ENCODE measurements around the gene CRHR1.

Gene CRHR1

GRCh38 chr17:45843722-45844121, 59.6 kb downstream of the CRHR1 start:
- no peak for DNase-seq (ENCODE audit: extremely low read depth, insufficient read length)
- Histone ChIP-seq H3K36me3 (ENCODE audit: control insufficient read depth, insufficient read depth, low read length) (no peaks in the 10 kb centered on the region), H3K4me3 (replicated peaks; ENCODE audit: low read depth, low read length) (no peak overlapping the region), H3K27me3 (replicated peaks; ENCODE audit: control insufficient read depth, insufficient read depth, low read length) (no peaks in the 10 kb centered on the region)
- no peak for TF ChIP-seq CTCF (IDR thresholded peaks at IDR 0.05; ENCODE audit: insufficient read depth, low read length, poor library complexity, severe bottlenecking)

GRCh38 chr17:45844695-45845375, 60.7 kb downstream of the CRHR1 start, which contains the start of gene SPPL2C:
Gene SPPL2C (plus strand): TSS chr17:45844881. CDS start chr17:45844907, 26 bp downstream.
- no peak for TF ChIP-seq CTCF (IDR thresholded peaks at IDR 0.05; ENCODE audit: insufficient read depth, low read length, poor library complexity, severe bottlenecking)
- Histone ChIP-seq H3K36me3 (ENCODE audit: control insufficient read depth, insufficient read depth, low read length) (no peaks in the 10 kb centered on the region), H3K27me3 (replicated peaks; ENCODE audit: control insufficient read depth, insufficient read depth, low read length) (no peaks in the 10 kb centered on the region), H3K4me3 (replicated peaks; ENCODE audit: low read depth, low read length) (no peak within 1 kb of the TSS)
- DNase-seq (ENCODE audit: extremely low read depth, insufficient read length), result no peak

GRCh38 chr17:45845376-45846185, 61.5 kb downstream of the CRHR1 start:
- DNase-seq (ENCODE audit: extremely low read depth, insufficient read length), result no peak
- no peaks in the 10 kb centered on the region for H3K36me3 ChIP-seq (ENCODE audit: control insufficient read depth, insufficient read depth, low read length)
- no peaks in the 10 kb centered on the region for H3K27me3 ChIP-seq (replicated peaks; ENCODE audit: control insufficient read depth, insufficient read depth, low read length)
- H3K4me3 ChIP-seq (replicated peaks; ENCODE audit: low read depth, low read length), result no peak overlapping the region
- no peak for TF ChIP-seq CTCF (IDR thresholded peaks at IDR 0.05; ENCODE audit: insufficient read depth, low read length, poor library complexity, severe bottlenecking)

GRCh38 chr17:45846223-45846622, 62.1 kb downstream of the CRHR1 start:
- no peak for DNase-seq (ENCODE audit: extremely low read depth, insufficient read length)
- no peak for TF ChIP-seq CTCF (IDR thresholded peaks at IDR 0.05; ENCODE audit: insufficient read depth, low read length, poor library complexity, severe bottlenecking)
- Histone ChIP-seq H3K4me3 (replicated peaks; ENCODE audit: low read depth, low read length) (no peak overlapping the region), H3K27me3 (replicated peaks; ENCODE audit: control insufficient read depth, insufficient read depth, low read length) (no peaks in the 10 kb centered on the region; the same call in none of the 2 replicates), H3K36me3 (ENCODE audit: control insufficient read depth, insufficient read depth, low read length) (no peaks in the 10 kb centered on the region)

- Histone ChIP-seq H3K4me3 (replicated peaks; ENCODE audit: low read depth, low read length) (no peak overlapping the region), H3K27me3 (replicated peaks; ENCODE audit: control insufficient read depth, insufficient read depth, low read length) (no peaks in the 10 kb centered on the region; the same call in none of the 2 replicates), H3K36me3 (ENCODE audit: control insufficient read depth, insufficient read depth, low read length) (no peaks in the 10 kb centered on the region)
- no peak for DNase-seq (ENCODE audit: extremely low read depth, insufficient read length)
- no peak for TF ChIP-seq CTCF (IDR thresholded peaks at IDR 0.05; ENCODE audit: insufficient read depth, low read length, poor library complexity, severe bottlenecking)
These were observed 62.5 kb downstream of the CRHR1 start for GRCh38 chr17:45846646-45847045.

All from GM06990 (cell line).